GM19035 (cell line): ENCODE measurements around the gene PTPRN2.

Source experiments
- ATAC-seq: cut with Tn5 transposase; IDR thresholded peaks from one replicate; pipeline ENCODE4 v1.9.1; 2021; ENCODE audit not compliant: unreplicated experiment

Gene PTPRN2

GRCh38 chr7:158111049-158111751 is 476.4 kb downstream of the PTPRN2 start:
- no peak for ATAC-seq

GRCh38 chr7:158110661-158111048 is 477.0 kb downstream of the PTPRN2 start:
- ATAC-seq = no peak

GRCh38 chr7:158110034-158110590 is 477.5 kb downstream of the PTPRN2 start:
- ATAC-seq = no peak

GRCh38 chr7:158109364-158110033 is 478.1 kb downstream of the PTPRN2 start:
- no peak for ATAC-seq

GRCh38 chr7:158108646-158109293 is 478.9 kb downstream of the PTPRN2 start:
- no peak for ATAC-seq

GRCh38 chr7:158107806-158108205 is 479.8 kb downstream of the PTPRN2 start:
- no peak for ATAC-seq

GRCh38 chr7:158106272-158106671 is 481.4 kb downstream of the PTPRN2 start:
- no peak for ATAC-seq

- no peak for ATAC-seq
Observed at GRCh38 chr7:158103378-158103777, 484.2 kb downstream of the PTPRN2 start.

- no peak for ATAC-seq
Observed at GRCh38 chr7:158102897-158103296, 484.7 kb downstream of the PTPRN2 start.

- ATAC-seq = no peak
Observed at GRCh38 chr7:158101821-158102450, 485.7 kb downstream of the PTPRN2 start.

GRCh38 chr7:158098125-158099030 is 489.2 kb downstream of the PTPRN2 start:
- ATAC-seq = no peak

GRCh38 chr7:158097453-158098124 is 490.0 kb downstream of the PTPRN2 start:
- no peak for ATAC-seq

GRCh38 chr7:158097106-158097452 is 490.5 kb downstream of the PTPRN2 start:
- ATAC-seq = no peak

- no peak for ATAC-seq
Observed at GRCh38 chr7:158096582-158096981, 491.0 kb downstream of the PTPRN2 start.

- no peak for ATAC-seq
Observed at GRCh38 chr7:158094671-158095226, 492.9 kb downstream of the PTPRN2 start.

GRCh38 chr7:158094046-158094445 is 493.6 kb downstream of the PTPRN2 start:
- ATAC-seq = no peak

GRCh38 chr7:158093156-158093796 is 494.3 kb downstream of the PTPRN2 start:
- no peak for ATAC-seq

- ATAC-seq = no peak
Observed at GRCh38 chr7:158087196-158087595, 500.4 kb downstream of the PTPRN2 start.
